Measurements from ENCODE around the gene HSD17B10. TPM values are rescaled to one million over a fixed set of nuclear protein-coding genes. Genes with fewer than 3 reads are reported as not detected.

Gene HSD17B10
- total and polyA plus RNA-seq, 2 of the 13 experiments (the other 11 are each of a cell fraction or from before 2014, with no cell fraction given): 68.7 to 84.7 TPM

DNA sequence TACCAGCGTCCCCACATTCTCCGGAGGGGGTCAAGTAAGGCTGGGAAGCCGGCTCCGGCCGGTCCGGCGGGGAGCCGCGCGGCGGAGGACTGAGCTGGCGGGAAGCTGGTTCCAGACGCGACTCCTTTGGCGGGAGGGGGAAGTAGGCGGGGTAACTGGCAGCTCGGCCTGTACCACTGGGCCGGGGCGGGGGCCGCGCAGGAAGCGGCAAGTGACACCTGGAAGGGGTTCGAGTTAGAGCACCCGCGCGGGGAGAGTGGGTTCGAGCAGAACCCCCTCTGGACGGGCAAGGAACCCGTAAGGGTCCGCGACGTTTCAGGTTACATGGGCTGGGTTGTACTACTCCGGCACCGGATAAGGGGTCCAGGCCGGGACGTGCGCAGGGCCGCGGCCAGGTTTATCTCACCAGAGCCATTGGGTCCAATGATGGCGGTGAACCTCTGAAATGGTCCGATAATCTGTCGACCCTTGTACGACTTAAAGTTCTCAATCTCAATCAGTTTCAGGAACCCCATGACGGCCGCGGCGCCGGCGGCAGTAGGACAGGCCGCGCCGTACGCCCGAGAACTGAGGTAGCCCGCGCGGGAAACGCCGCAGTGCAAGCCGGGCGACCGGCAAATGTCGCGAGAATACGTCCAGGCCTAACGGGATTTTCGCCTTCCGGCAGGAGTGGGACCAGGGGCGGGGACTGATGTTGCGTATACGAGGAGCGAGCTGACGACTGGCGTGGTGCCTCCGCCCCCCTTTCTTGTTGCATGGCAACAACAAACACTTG lies 11.9 kb downstream of the HSD17B10 start, which contains the start of gene SMC1A (continued):
- no peak for TF ChIP-seq SMAD1 (CRISPR knock-in tag; IDR thresholded peaks at IDR 0.05; ENCODE audit: borderline replicate concordance, low read depth)
- TF ChIP-seq STAG1 (CRISPR knock-in tag; IDR thresholded peaks at IDR 0.05): no peak
- TF ChIP-seq RFXANK (CRISPR knock-in tag; IDR thresholded peaks at IDR 0.05): no peak
- no peak for TF ChIP-seq SUZ12 (IDR thresholded peaks at IDR 0.05; ENCODE audit: low read depth, low read length)
- TF ChIP-seq, protein P1, sequence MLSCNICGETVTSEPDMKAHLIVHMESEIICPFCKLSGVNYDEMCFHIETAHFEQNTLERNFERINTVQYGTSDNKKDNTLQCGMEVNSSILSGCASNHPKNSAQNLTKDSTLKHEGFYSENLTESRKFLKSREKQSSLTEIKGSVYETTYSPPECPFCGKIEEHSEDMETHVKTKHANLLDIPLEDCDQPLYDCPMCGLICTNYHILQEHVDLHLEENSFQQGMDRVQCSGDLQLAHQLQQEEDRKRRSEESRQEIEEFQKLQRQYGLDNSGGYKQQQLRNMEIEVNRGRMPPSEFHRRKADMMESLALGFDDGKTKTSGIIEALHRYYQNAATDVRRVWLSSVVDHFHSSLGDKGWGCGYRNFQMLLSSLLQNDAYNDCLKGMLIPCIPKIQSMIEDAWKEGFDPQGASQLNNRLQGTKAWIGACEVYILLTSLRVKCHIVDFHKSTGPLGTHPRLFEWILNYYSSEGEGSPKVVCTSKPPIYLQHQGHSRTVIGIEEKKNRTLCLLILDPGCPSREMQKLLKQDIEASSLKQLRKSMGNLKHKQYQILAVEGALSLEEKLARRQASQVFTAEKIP (CRISPR knock-in tag; IDR thresholded peaks at IDR 0.05; ENCODE audit: borderline replicate concordance): no peak
- no peak for TF ChIP-seq EZH2 (conservative IDR thresholded peaks at IDR 0.05; ENCODE audit: low read depth, low read length)
- TF ChIP-seq ZNF24 (IDR thresholded peaks at IDR 0.05): no peak
- peak; percentile 31; the same call in 1 of the 2 replicates for TF ChIP-seq IRF2 (CRISPR knock-in tag; IDR thresholded peaks at IDR 0.05)
- no peak for TF ChIP-seq ZNF253 (CRISPR knock-in tag; IDR thresholded peaks at IDR 0.05; ENCODE audit: borderline replicate concordance)
- TF ChIP-seq DMAP1 (CRISPR knock-in tag; IDR thresholded peaks at IDR 0.05): peak; percentile 76
- peak; percentile 89 for TF ChIP-seq GATAD1 (CRISPR knock-in tag; IDR thresholded peaks at IDR 0.05)
- no peak; the same call in 1 of the 2 replicates for TF ChIP-seq MNT (IDR thresholded peaks at IDR 0.05)
- TF ChIP-seq ZEB1 (IDR thresholded peaks at IDR 0.05; ENCODE audit: insufficient replicate concordance, low read depth): no peak
- TF ChIP-seq HOXA3 (CRISPR knock-in tag; IDR thresholded peaks at IDR 0.05): peak; percentile 30
- TF ChIP-seq ZNF775 (CRISPR knock-in tag; IDR thresholded peaks at IDR 0.05; ENCODE audit: borderline replicate concordance): no peak
- no peak for TF ChIP-seq IKZF4 (CRISPR knock-in tag; IDR thresholded peaks at IDR 0.05; ENCODE audit: borderline replicate concordance, low read depth, not compliant biosample characterization)
- TF ChIP-seq FOXK2 (IDR thresholded peaks at IDR 0.05): no peak
- TF ChIP-seq MAZ (IDR thresholded peaks at IDR 0.05; ENCODE audit: borderline replicate concordance, low read depth, low read length): peak; percentile 47; the same call in 1 of the 2 replicates
- no peak for TF ChIP-seq MAZ (CRISPR knock-in tag; IDR thresholded peaks at IDR 0.05; ENCODE audit: low read depth)
- TF ChIP-seq CREBL2 (CRISPR knock-in tag; IDR thresholded peaks at IDR 0.05; ENCODE audit: borderline replicate concordance): no peak
- no peak for TF ChIP-seq NBN (conservative IDR thresholded peaks at IDR 0.05)
- TF ChIP-seq IKZF5 (CRISPR knock-in tag; IDR thresholded peaks at IDR 0.05): no peak
- TF ChIP-seq TBX3 (IDR thresholded peaks at IDR 0.05; ENCODE audit: borderline replicate concordance): no peak
- TF ChIP-seq ZNF33B (CRISPR knock-in tag; IDR thresholded peaks at IDR 0.05): no peak
- TF ChIP-seq SP1 (IDR thresholded peaks at IDR 0.05): no peak
- no peak for TF ChIP-seq SP1 (CRISPR knock-in tag; IDR thresholded peaks at IDR 0.05)

Measured in HepG2 (cell line).